GM12878 (cell line): ENCODE measurements around the gene FARS2. TPM values are rescaled to one million over a fixed set of nuclear protein-coding genes. Genes with fewer than 3 reads are reported as not detected.

Experiments used
- ATAC-seq: fragments of 200-7000 bp; cut with Tn5 transposase; 3 replicates; pipeline ENCODE4 v1.9.1; 2020; ENCODE audit warnings: mild to moderate bottlenecking, moderate library complexity
- BruUV-seq: library from RNA; stranded (reverse); fragments of 400-500 nt; replicated peaks from 2 replicates; lab custom pipeline; 2021; lab: Mats Ljungman, UMichigan
- CTCF ChIA-PET: fragments of 300-600 bp; sonication (Branson Sonifier 250); formaldehyde crosslinking; extraction: SDS; loops from one replicate; lab custom pipeline; 2021; ENCODE audit warnings: inconsistent platforms; lab: Yijun Ruan, JAX
- POLR2A ChIA-PET: fragments of 350-600 bp; formaldehyde crosslinking; extraction: SDS; loops from one replicate; lab custom pipeline; 2021; ENCODE audit warnings: inconsistent platforms; lab: Charles Lee
- RAD21 ChIA-PET: fragments of 300-600 bp; sonication (Branson Sonifier 250); formaldehyde crosslinking; loops from one replicate; lab custom pipeline; 2023; ENCODE audit warnings: antibody characterized with exemption; ENCODE audit not compliant: unreplicated experiment; lab: Charles Lee
- SMC1A ChIA-PET: fragments of 300-600 bp; sonication (Branson Sonifier 250); formaldehyde crosslinking; loops from one replicate; lab custom pipeline; 2023; ENCODE audit not compliant: unreplicated experiment, uncharacterized antibody; lab: Charles Lee
- DNase-seq: peaks from one replicate; pipeline ENCODE4 v3.0.0-alpha.2; 2011; ENCODE audit warnings: low read depth, low spot score
- FAIRE-seq: peaks from 3 replicates; lab custom pipeline; 2011; peaks lifted over from hg19 to GRCh38; lab: Jason Lieb, UNC
- H2AFZ ChIP-seq: 2 replicates; pipeline ENCODE4 v1.6.0; 2011; ENCODE audit warnings: low read depth, low read length, control low read depth; ENCODE audit not compliant: control insufficient read depth
- H3K27ac ChIP-seq: 2 replicates; pipeline ENCODE4 v1.5.1; 2011; ENCODE audit warnings: control low read depth; ENCODE audit not compliant: control insufficient read depth, insufficient read depth
- H3K27me3 ChIP-seq, 2 experiments: replicated peaks in 1 of 2; 2 replicates each; pipeline versions ENCODE4 v1.6.0 to v1.6.1; 2011; ENCODE audit warnings: low read length in 1 of 2; ENCODE audit not compliant: control insufficient read depth in 2 of 2, insufficient read depth in 2 of 2
- H3K36me3 ChIP-seq, 2 experiments: 2 replicates each; pipeline ENCODE4 v1.5.1; 2011; ENCODE audit warnings: low read length in 1 of 2; ENCODE audit not compliant: control insufficient read depth in 2 of 2, insufficient read depth in 2 of 2
- H3K4me1 ChIP-seq: 2 replicates; pipeline ENCODE4 v1.6.1; 2011; ENCODE audit warnings: mild to moderate bottlenecking, low read length, moderate library complexity, mixed read lengths; ENCODE audit not compliant: control insufficient read depth, insufficient read depth
- H3K4me2 ChIP-seq: 2 replicates; pipeline ENCODE4 v1.6.0; 2011; ENCODE audit warnings: control low read depth; ENCODE audit not compliant: control insufficient read depth, insufficient read depth
- H3K4me3 ChIP-seq: fragments of 200-600 bp; sonication (generic); 2 replicates; pipeline ENCODE4 v1.5.1; 2016
- H3K79me2 ChIP-seq: 2 replicates; pipeline ENCODE4 v1.6.0; 2011; ENCODE audit warnings: low read length; ENCODE audit not compliant: control insufficient read depth, insufficient read depth
- H3K9ac ChIP-seq: 2 replicates; pipeline ENCODE4 v1.8.0; 2011; ENCODE audit warnings: low read length, control low read depth, mixed read lengths; ENCODE audit not compliant: control insufficient read depth, insufficient read depth
- H3K9me3 ChIP-seq: replicated peaks from 3 replicates; pipeline ENCODE4 v1.5.1; 2011; ENCODE audit warnings: mild to moderate bottlenecking, low read length; ENCODE audit not compliant: control insufficient read depth, insufficient read depth
- H4K20me1 ChIP-seq: 2 replicates; pipeline ENCODE4 v1.6.0; 2011; ENCODE audit not compliant: control insufficient read depth, insufficient read depth
- EP300 ChIP-seq, 2 experiments: fragments of 150-350 bp in 1 of 2; IDR thresholded peaks; 2 replicates each; pipeline ENCODE4 v1.6.1; 2011 to 2012; ENCODE audit warnings: low read depth in 2 of 2, low read length in 2 of 2, borderline replicate concordance in 1 of 2, improper control_type of control experiment in 1 of 2, inconsistent platforms in 1 of 2; ENCODE audit not compliant: control insufficient read depth in 1 of 2
- ETV6 ChIP-seq, 2 experiments: fragments of 450-650 bp in 1 of 2; IDR thresholded peaks in 1 of 2; conservative IDR thresholded peaks in 1 of 2; 2 replicates each; pipeline ENCODE4 v1.6.1; 2014; ENCODE audit warnings: antibody characterized with exemption in 1 of 2, borderline replicate concordance in 1 of 2, low read depth in 1 of 2, mild to moderate bottlenecking in 1 of 2, moderate library complexity in 1 of 2
- MTA3 ChIP-seq: IDR thresholded peaks from 2 replicates; pipeline ENCODE4 v1.6.1; 2012; ENCODE audit warnings: low read length, inconsistent platforms, borderline replicate concordance
- NFIC ChIP-seq: IDR thresholded peaks from 2 replicates; pipeline ENCODE4 v1.6.1; 2012; ENCODE audit warnings: low read depth, mild to moderate bottlenecking, inconsistent platforms, low read length, moderate library complexity
- RELB ChIP-seq: fragments of 450-650 bp; IDR thresholded peaks from 2 replicates; pipeline ENCODE4 v1.6.1; 2017; ENCODE audit warnings: low read depth, mild to moderate bottlenecking, moderate library complexity
- SIN3A ChIP-seq: IDR thresholded peaks from 2 replicates; pipeline ENCODE4 v1.6.1; 2012; ENCODE audit warnings: low read depth, low read length, improper control_type of control experiment
- TARDBP ChIP-seq: IDR thresholded peaks from 2 replicates; pipeline ENCODE4 v1.6.1; 2016; ENCODE audit warnings: borderline replicate concordance
- ZNF687 ChIP-seq: fragments of 450-650 bp; IDR thresholded peaks from 2 replicates; pipeline ENCODE4 v1.6.1; 2017; ENCODE audit warnings: mild to moderate bottlenecking, moderate library complexity
- WGBS: methylation state at CpG from one replicate; pipeline ENCODE4 v1.1.6; 2016; ENCODE audit warnings: low lambda C conversion rate; ENCODE audit not compliant: insufficient replicate concordance, insufficient coverage; ENCODE audit errors: missing lambda C conversion rate; 5-methylcytosine and 5-hydroxymethylcytosine counted together
- in situ Hi-C: fragments of 300-500 bp; cut with MboI; formaldehyde crosslinking; loops from 9 replicates; pipeline ENCODE4 v1.14.3; 2018; ENCODE audit warnings: mixed read lengths
- intact Hi-C: fragments of 100-400 bp; cut with micrococcal nuclease; formaldehyde crosslinking; loops from one replicate; pipeline ENCODE4 v1.14.2; 2022; ENCODE audit not compliant: unreplicated experiment
- polyA plus RNA-seq, 11 experiments: library from polyadenylated mRNA; depleted of rRNA in 4 of 11; unstranded in 6 of 11; stranded (reverse) in 5 of 11; fragments of >200 nt; fragmentation: Nextera tagmentation in 4 of 11; fragmentation: Illumina TruSeq in 1 of 11; extraction: Ambion mirVana in 4 of 11; extraction: Trizol in 1 of 11; gene quantifications; 1 replicate in 1 of 11; 2 replicates in 10 of 11; pipeline versions ENCODE4 v1.2.1 to v1.2.3, GENCODE V29; 2011 to 2016; ENCODE audit warnings: inconsistent platforms in 2 of 11, missing spikeins in 2 of 11, low read depth in 1 of 11
- total RNA-seq, 4 experiments: library from RNA; depleted of rRNA in 3 of 4; stranded (reverse); fragments of >200 nt in 3 of 4; fragmentation: Illumina TruSeq in 1 of 4; extraction: Trizol in 1 of 4; gene quantifications; 2 replicates each; pipeline versions ENCODE4 v1.2.1 to v1.2.3, GENCODE V29; 2013 to 2021
- TF ChIP-seq, protein P1 (sequence below): IDR thresholded peaks from 2 replicates; pipeline ENCODE4 v1.6.1; 2011; ENCODE audit warnings: borderline replicate concordance, low read depth, mild to moderate bottlenecking, moderate library complexity, mixed read lengths, low read length; ENCODE audit not compliant: insufficient read depth; ENCODE audit errors: extremely low read length
- TF ChIP-seq, protein P2 (sequence below): fragments of 450-650 bp; IDR thresholded peaks from 2 replicates; pipeline ENCODE4 v1.6.1; 2017; ENCODE audit warnings: mild to moderate bottlenecking, low read depth, inconsistent platforms; ENCODE audit not compliant: poor library complexity, severe bottlenecking

Gene FARS2
- total and polyA plus RNA-seq, 10 of the 15 experiments (the other 5 are each of a cell fraction or from before 2014, with no cell fraction given): 16.8 to 46.7 (median 25.6) TPM

- TF ChIP-seq ZNF687 (no peak), MTA3 (no peak), SIN3A (no peak)
Measured at GRCh38 chr6:5484692-5485091, 223.4 kb downstream of the FARS2 start (continued).

- no TSS peak for BruUV-seq
- H3K9ac ChIP-seq: no peak overlapping the region
- H3K4me2 ChIP-seq: peak overlapping the region; percentile 85; the same call in 1 of the 2 replicates
- no peaks in the 10 kb centered on the region for H3K27me3 ChIP-seq
- in situ Hi-C loops (no loop called here), intact Hi-C loops (loop anchor here (1.0 kb wide), 1 partner anchor 21 kb away; no protein-coding TSS in a partner anchor)
- POLR2A ChIA-PET: interaction anchor here (1.3 kb wide), 1 partner anchor 19 kb away, joined by 5 read pairs; no protein-coding TSS in a partner anchor
- H3K4me3 ChIP-seq: 0 out of 2 replicates have a peak overlapping the region, but pooled peaks have one; percentile 42
- H3K4me1 ChIP-seq: peaks cover 20% of the 10 kb centered on the region
- no peak overlapping the region; the same call in 1 of the 2 replicates for H2AFZ ChIP-seq
- H3K9me3 ChIP-seq: no peaks in the 10 kb centered on the region
- peaks cover 2% of the 10 kb centered on the region for H3K79me2 ChIP-seq
- RAD21 ChIA-PET: interaction anchor here (1.2 to 4.1 kb wide), 4 partner anchors 15 to 79 kb away, joined by 3 to 27 read pairs (median 6); no protein-coding TSS in a partner anchor
- peaks cover 0 to 5% of the 10 kb centered on the region in 2 experiments; a peak in 2 of 4 replicates for H3K36me3 ChIP-seq
- CTCF ChIA-PET: interaction anchor here (0.8 to 6.3 kb wide), 7 partner anchors 12 to 243 kb away, joined by 3 to 40 read pairs (median 3); no protein-coding TSS in a partner anchor
- H4K20me1 ChIP-seq: no peaks in the 10 kb centered on the region
- peak overlapping the region; percentile 49 for H3K27ac ChIP-seq
- ATAC-seq (peak; percentile 94), DNase-seq (peak; percentile 64), FAIRE-seq (peak; percentile 81)
- WGBS: 0% methylated on average over 2 of the region's 2 CpGs
- SMC1A ChIA-PET: interaction anchor here (1.0 to 8.7 kb wide), 10 partner anchors 15 to 237 kb away, joined by 3 to 72 read pairs (median 4); no protein-coding TSS in a partner anchor
- TF ChIP-seq RELB (no peak), TARDBP (no peak), NFIC (peak; percentile 90), ETV6 (conservative IDR thresholded peaks at IDR 0.05 in 1 of 2, IDR thresholded peaks at IDR 0.05 in 1 of 2; ENCODE audit: borderline replicate concordance in 1 of 2, low read depth in 1 of 2) (peak in 1 of 2 experiments; percentile 92; a peak in 2 of 4 replicates), EP300 (IDR thresholded peaks at IDR 0.05; ENCODE audit: borderline replicate concordance in 1 of 2, control insufficient read depth in 1 of 2, low read depth in 2 of 2, low read length in 2 of 2) (peak in 1 of 2 experiments; percentile 62; a peak in 1 of 4 replicates)
- TF ChIP-seq, protein P1, sequence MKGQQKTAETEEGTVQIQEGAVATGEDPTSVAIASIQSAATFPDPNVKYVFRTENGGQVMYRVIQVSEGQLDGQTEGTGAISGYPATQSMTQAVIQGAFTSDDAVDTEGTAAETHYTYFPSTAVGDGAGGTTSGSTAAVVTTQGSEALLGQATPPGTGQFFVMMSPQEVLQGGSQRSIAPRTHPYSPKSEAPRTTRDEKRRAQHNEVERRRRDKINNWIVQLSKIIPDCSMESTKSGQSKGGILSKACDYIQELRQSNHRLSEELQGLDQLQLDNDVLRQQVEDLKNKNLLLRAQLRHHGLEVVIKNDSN: no peak
- TF ChIP-seq, protein P2, sequence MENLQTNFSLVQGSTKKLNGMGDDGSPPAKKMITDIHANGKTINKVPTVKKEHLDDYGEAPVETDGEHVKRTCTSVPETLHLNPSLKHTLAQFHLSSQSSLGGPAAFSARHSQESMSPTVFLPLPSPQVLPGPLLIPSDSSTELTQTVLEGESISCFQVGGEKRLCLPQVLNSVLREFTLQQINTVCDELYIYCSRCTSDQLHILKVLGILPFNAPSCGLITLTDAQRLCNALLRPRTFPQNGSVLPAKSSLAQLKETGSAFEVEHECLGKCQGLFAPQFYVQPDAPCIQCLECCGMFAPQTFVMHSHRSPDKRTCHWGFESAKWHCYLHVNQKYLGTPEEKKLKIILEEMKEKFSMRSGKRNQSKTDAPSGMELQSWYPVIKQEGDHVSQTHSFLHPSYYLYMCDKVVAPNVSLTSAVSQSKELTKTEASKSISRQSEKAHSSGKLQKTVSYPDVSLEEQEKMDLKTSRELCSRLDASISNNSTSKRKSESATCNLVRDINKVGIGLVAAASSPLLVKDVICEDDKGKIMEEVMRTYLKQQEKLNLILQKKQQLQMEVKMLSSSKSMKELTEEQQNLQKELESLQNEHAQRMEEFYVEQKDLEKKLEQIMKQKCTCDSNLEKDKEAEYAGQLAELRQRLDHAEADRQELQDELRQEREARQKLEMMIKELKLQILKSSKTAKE: peak; percentile 81
Measured at GRCh38 chr6:5486214-5486613, 224.9 kb downstream of the FARS2 start.
